Endometrial microvascular endothelial cells (primary cell): ENCODE measurements around the gene GUCY1A2. TPM values are rescaled to one million over a fixed set of nuclear protein-coding genes. Genes with fewer than 3 reads are reported as not detected.
"Not testable (repeated sequence)": the region's sequence is repeated elsewhere in the genome, so short reads cannot be mapped to it uniquely, and the experiment has no call there.

Experiments
- in situ Hi-C: cut with HindIII; loops from 2 replicates; pipeline ENCODE4 v1.10.0; 2017; ENCODE audit warnings: low sequenced_read_pairs, low pct_unique_long_range_greater_than_20kb; ENCODE audit errors: inconsistent ontology term
- total RNA-seq: library from RNA; depleted of rRNA; stranded (reverse); fragments of >200 nt; gene quantifications from one replicate; pipeline ENCODE4 v1.2.3, GENCODE V29; 2015; ENCODE audit errors: inconsistent ontology term

Gene GUCY1A2
- total RNA-seq, 1 donor from 2014 or later = 0.28 TPM

DNA sequence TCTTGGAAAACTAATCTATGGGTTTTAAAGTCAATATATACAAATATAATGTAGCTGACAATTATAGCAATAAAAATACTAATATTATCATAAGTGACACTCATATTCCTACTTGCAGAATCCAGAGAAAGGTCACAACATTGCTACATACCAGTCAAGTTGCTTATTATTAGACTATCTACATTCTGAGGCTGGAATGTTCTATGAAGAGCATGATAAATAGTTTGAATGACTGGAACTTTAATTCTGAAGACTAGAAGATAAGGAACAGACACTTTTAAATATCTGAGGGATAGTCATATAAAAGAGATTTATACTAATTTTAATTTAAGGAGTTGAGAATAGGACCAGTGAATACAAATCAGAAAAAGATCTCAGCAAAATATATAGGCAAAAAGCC, 146.0 kb downstream of the GUCY1A2 start:
- in situ Hi-C loops = no loop called here

DNA sequence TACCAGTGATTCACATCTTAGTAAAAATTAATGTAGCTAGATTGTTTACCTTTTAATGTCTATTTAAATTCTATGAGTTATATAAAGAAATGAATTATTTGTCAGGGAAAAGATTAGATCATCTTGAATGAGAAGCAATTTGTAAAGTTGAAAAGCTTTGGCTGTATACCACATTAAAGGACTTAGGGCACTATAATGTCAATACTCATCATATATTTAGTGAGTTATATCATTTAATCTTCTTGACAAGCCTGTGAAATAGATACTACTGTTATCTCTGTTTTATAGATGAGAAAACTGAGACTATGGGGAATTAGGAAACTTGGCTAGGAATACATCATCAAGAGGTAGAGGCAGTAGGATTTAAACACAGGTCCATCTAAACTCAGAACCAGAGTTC, 160.1 kb downstream of the GUCY1A2 start:
- in situ Hi-C loops = no loop called here

DNA sequence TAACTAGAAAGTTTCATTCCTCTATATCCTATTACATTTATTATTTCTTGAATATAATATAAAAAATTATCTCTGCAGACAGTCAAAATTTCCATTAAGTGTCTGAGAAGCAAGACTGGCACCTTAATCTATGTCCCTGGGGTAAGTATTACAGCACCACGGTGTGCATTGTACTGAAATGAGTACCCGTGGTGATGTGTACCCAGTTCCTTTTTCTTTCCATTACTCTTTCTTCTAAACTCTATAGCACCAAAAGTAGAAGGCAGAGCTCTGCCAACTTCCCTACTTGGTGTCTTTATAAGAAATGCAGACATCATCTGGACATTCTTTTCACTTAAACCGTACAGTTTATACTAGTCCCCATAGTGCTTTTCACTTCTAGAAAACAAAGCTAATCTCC, 161.7 kb downstream of the GUCY1A2 start:
- in situ Hi-C loops = no loop called here

DNA sequence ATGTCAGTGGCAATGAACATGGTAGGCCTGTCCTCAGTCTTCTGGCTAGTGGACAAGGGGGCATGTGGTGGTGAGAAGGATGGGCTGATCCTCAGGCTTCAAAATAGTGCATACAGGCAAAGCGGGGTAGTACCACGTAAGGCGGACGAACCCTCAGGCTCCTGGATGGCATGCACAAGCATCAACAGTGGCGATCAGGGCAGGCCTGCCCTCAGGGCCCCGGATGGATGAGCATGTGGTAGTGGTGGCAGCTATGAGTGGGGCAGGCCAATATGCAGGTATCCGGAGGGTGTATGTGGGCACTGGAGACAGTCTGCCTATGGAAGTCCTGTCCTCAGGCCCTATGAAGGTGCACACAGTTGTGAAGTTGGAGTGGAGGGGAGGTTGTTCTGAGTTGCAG, 163.8 kb downstream of the GUCY1A2 start:
- in situ Hi-C loops = no loop called here

DNA sequence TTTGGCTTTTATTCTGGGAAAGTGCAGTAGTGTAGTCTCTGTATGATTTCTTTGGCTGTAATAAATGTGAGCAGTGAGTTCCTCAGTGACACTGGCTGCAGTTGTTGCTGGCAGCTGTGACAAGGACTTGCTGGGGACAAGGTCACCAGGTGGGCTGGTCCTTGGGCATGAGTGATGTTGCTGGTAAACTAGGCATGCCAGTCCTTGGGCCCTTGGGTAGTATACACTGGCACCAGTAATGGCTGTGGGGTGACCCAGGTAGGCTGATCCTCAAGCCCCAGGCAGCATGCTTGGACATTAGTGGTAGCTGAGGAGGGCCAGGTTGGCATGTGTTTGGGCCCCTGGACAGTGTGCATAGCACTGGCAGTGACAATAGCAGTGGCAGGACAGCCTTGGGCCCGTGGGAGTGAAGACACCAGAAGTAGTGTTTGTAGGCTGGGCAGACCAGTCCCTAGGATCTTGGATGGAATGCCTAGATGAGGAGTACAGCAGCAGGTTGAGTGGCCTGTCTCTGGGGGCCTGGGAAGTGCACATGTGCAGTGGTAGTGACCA, 164.3 kb downstream of the GUCY1A2 start:
- in situ Hi-C loops = no loop called here

DNA sequence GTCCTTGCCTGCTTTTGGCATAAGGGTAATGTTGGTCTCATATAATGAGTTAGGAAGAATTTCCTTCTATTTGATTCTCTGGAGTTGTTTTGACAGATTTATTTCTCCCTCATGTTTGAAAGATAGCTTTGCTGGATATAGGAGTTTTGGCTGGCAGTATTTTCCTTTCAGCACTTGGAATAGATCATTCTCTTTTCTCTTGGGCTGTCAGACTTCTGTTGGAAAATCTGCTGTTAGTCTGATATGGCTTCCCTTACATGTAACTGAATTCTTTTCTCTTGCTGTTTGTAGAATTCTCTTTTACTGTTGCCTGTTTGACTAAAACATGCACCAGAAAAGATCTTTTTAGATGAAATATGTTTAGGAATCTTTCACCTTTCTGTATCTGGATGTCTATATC, 165.5 kb downstream of the GUCY1A2 start:
- in situ Hi-C loops = no loop called here

DNA sequence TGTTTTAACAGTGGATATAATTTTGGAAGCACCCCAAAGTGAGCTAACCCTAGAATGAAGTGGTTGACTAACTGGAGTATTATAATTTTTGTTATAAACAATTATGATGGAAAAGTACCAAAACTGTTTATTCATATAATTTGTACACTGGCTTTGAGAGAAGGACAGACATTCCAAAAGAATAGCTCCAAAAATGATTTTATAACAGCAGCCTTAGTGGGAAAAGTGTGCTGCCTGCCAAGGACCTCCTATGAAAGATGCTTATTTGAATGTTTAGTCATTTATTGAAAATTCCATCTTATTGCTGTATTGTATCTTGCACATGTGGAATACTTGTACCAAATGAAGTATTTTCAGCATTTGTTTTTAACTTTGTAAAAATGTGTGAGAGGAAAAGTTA, 169.8 kb downstream of the GUCY1A2 start:
- in situ Hi-C loops = no loop called here

DNA sequence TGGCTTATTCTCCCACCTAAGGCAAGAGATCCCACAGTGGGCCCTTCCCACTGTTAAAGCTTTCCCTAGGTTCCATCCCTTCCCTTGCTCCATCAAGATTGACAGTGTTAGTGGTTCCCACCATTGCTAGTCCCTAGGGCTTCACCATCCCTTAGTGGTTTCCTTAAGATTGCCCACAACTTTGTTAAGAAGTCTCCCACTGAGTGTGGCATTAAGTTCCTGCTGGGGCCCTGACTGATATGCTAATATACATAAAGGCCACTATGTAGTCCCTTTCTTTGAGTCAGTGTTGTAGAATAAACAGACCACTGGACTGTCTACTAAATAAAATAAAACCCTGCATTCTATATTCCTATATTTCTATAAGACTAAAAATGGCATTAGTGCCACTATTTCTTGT, 176.1 kb downstream of the GUCY1A2 start:
- in situ Hi-C loops = no loop called here

DNA sequence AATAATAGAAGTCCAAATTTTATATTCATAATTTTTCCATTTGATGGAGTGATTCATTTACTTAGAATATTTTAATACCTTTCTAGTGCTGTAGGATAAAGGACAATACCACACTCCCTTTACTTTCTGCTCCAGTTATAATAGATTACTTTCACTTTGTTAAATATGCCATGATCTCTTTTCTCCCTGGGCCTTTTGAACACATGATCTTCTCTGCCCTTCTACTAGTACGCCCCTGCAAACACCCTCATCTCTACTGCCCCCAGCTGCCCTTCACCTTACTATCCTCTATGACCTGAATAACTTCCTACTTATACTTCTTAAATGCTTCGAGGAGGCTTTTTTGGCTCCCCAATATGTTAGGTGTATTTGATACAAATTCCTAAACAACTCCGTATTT, 177.3 kb downstream of the GUCY1A2 start:
- in situ Hi-C loops = no loop called here

DNA sequence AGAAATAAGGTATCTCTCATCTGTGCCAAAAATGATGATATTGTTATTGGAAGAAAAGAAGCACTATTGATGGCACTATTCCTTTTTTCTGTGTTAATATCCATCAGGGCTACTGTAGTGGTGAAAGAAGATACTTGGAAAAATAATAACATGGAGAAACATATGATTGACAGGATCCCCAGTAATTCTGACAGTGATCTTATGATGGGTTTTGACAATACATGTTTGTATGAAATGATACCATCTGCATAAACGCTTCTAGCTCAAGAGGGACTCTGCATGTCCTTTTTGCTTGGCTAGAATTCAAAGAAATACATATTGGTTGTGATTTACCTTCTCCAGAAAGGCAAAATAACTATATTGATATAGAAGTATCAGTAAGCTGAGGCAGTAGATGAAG, 178.1 kb downstream of the GUCY1A2 start:
- in situ Hi-C loops = no loop called here

DNA sequence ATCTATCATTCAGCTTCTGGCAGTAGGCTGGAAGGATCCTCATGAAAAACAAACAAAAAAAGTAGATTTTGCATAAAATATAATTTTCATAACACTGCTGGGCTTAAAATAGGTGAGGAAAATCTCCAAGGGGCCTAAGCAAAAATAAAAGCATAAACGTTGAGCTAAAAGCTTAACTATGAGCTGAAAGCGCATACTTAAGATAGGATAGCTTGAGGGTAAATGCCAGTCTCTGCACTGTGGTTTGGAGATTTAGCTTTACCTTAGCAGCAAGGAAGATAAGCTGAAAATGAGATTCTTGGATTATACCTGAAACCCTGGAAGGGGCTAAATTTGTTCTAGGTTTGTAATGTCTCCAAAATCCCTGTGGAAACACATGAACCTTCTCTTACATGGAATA, 183.7 kb downstream of the GUCY1A2 start:
- in situ Hi-C loops = no loop called here

DNA sequence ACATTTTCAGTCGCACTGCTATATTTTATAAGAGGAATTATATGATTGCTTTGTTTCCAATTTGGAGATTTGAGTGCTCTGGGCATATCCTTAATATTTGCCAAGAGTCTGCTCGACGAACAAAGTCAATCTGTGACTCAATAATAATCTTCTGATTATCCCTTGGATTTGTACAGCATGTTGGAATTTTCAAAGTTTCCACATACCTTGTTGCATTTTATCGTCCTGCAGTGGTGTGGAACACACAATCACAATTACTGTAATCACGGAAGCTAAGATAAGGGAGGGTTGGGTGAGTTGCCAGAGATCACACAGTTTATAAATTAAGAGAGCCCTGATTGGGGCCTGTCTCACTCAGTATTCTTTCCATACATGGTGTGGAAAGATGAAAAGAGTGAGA, 189.3 kb downstream of the GUCY1A2 start:
- in situ Hi-C loops = no loop called here

DNA sequence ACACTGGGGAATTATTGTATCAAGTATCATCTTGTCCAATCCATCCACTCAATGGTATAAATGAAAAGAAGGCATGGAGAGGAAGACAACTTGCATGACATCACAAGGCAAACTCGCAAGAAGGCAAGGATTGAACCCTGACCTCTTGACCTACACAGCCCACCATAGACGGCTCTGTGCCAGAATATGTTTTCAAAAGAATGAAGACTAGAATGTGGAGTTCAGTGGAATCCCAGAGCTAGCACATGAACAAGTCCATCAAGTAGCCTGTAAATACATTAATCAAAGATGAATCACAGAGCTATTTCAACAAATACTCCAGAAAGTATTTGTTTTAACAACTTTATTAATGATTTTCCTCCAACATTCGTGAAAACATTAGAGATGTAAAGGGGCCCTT, 189.7 kb downstream of the GUCY1A2 start:
- in situ Hi-C loops = no loop called here

DNA sequence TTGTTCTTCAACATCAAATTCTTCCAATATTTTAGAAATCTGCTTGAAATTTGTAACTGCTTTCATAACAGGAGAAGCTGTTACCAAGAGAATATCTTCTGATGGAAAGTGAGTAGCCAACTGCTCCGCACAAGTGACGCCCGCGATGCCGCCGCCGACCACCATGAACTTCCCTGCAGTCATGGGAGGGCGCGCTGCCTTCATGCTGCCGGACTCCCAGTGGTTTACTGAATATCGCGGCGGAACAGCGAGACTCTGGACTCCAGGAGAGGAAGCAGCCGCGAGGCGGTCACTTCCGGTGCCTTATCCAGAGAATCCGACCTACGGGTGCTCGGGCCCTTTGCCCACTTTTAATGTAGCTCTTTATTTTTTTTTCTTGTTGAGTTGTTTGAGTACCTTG, 190.6 kb downstream of the GUCY1A2 start:
- in situ Hi-C loops = no loop called here

DNA sequence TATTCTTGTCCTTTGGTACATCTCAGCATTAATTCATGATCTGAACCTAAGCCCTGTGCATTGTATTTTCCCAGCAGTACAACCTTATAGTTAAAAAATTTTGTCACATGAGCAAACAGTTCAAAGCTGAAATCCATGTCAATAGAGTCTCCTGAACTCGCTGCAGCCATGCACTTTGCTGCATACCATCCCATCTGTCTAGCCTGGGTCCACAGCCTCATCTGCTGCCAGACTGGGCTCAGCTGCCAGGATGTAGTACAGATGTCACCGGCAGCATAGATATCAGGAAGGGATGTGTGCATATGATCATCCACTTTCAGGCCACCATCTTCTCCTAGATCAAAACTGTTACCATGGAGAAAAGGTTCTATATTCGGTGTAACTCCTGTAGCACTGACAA, 191.7 kb downstream of the GUCY1A2 start:
- in situ Hi-C loops = not testable (repeated sequence)

DNA sequence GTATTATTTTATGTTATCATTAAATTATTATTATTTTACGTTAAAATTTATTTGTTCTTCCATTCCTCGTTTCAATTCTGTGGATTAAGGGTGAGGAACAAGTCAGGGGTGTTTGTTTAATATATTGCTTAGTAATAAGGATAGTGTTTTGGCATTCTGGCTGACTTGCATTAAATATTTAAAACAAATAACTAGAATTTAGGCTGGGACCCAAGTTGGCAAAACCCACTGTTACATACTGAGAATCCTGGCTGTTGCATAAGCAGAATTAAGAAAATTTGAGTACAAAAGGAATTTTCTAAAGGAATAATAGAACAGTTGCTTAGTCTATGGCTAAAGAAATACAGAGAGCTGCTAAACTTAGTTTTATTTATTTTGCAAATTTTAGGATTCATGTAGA, 196.4 kb downstream of the GUCY1A2 start:
- in situ Hi-C loops = no loop called here

DNA sequence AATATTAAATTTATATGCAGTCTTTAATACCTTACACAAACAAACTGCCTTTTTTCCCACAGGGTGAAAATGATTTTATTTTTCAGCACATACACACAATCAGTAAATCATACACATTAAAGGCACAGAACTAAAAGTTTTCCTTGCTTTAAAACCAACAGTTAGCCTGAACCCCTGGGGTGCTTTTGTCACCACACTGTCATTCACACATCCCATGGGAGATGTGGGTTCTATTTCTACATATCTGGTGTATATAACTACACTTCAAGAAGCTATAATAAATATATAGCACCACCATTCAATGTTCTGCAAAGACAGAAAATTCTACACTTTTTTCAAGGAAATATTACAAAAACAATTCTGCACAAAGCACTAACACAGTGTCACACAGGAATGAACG, 197.0 kb downstream of the GUCY1A2 start:
- in situ Hi-C loops = no loop called here

DNA sequence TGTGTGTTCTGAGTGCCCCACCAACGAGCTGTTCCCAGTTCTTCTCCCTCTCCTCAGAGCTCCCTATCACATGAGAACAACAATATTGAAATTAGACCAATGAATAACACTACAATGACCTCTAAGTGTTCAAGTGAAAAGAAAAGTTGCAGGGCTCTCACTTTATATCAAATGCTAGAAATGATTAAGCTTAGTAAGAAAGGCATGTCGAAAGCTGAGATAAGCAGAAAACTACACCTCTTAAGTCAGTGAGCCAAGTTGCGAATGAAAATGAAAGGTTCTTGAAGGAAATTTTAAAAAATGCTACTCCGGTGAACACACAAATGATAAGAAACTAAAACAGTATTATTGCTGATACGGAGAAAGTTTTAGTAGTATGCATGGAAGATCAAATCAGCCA, 199.8 kb downstream of the GUCY1A2 start:
- in situ Hi-C loops = no loop called here

DNA sequence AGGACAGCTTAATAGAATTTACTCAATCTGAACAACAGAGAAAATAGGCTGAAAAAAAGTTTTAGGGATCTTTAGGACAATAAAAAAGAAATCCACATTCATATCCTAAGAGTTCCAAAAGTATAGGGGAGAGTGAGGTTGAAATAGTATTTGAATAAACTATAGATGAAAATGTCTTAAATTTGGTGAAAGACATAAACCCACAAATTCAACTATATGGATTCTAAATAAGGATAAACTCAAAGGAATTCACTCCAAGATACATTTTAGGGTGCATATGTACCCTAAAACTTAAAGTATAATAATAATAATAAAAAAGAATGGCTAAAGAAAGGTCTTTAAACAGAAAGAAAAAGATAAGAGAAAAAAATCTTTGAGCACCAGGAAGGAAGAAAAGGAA, 203.1 kb downstream of the GUCY1A2 start:
- in situ Hi-C loops = no loop called here

DNA sequence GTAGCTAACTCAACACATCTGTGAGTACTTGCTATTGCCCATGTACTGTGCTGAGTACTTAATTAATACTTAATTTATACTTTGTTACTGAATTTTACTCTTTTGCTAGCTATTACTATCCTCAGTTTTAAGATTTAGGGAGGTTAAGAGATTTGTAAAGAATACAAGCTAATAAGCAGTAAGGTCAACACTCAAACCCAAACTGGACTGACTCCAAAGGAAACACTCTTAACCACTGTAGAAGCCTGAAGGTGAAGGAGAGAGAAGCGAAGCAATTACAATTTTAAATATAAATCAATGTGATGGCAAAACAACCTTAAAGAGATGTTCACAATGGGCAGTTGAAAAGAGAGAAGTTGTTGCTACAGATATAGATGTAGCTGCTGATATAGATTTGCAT, 204.5 kb downstream of the GUCY1A2 start:
- in situ Hi-C loops = no loop called here

DNA sequence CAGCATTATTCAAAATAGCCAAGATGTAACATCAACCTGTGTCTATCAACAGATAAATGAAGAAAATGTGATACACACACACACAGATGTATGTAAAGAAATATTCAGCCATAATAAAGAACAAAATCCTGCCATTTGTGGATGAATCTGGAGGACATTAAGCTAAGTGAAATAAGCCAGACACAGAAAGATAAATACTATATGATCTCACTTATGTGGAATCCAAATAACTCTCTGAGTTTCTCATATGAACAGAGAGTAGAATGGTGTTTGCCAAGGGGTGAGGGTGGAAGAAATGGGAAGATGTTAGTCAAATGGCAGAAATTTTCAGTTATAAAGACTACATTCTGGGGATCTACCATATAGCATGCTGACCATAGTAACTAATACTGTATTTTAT, 224.2 kb downstream of the GUCY1A2 start:
- in situ Hi-C loops = no loop called here

DNA sequence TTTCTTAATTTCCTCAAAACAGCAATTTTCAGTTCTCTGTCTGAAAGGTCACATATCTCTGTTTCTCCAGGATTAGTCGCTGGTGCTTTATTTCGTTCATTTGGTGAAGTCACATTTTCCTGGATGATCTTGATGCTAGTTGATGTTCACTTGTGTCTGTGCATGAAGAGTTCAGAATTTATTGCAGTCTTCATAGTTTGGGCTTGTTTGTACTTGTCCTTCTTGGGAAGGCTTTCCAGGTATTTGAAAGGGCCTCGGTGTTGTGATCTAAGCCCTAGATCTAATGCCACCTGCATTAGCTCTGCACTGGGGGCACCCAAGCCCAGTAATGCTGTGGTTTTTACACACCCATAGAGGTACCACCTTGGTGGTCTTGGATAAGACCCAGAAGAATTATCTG, 228.9 kb downstream of the GUCY1A2 start:
- in situ Hi-C loops = no loop called here
